Osteoblast (primary cell): Measurements from ENCODE around the gene WWOX. TPM values are rescaled to one million over a fixed set of nuclear protein-coding genes. Genes with fewer than 3 reads are reported as not detected.
A peak's percentile ranks its signal among the peaks of the same experiment; 100 is the strongest.
"Not testable (repeated sequence)": the region's sequence is repeated elsewhere in the genome, so short reads cannot be mapped to it uniquely, and the experiment has no call there.

Experiments used
- DNase-seq: peaks from one replicate; pipeline ENCODE4 v3.0.0; 2011; ENCODE audit warnings: low spot score, mixed read lengths; ENCODE audit not compliant: insufficient read length; ENCODE audit errors: missing footprints
- H2AFZ ChIP-seq: 2 replicates; pipeline ENCODE4 v1.6.0; 2011; ENCODE audit warnings: mild to moderate bottlenecking, low read length
- H3K27ac ChIP-seq: 2 replicates; pipeline ENCODE4 v1.5.1; 2011; ENCODE audit warnings: mild to moderate bottlenecking, low read depth, low read length, moderate library complexity
- H3K27me3 ChIP-seq: 2 replicates; pipeline ENCODE4 v1.6.0; 2012; ENCODE audit warnings: mild to moderate bottlenecking, control low read depth, inconsistent platforms, low read length, moderate library complexity; ENCODE audit not compliant: insufficient read depth
- H3K36me3 ChIP-seq: 2 replicates; pipeline ENCODE4 v1.5.1; 2011; ENCODE audit warnings: mild to moderate bottlenecking, low read length, control low read depth, moderate library complexity; ENCODE audit not compliant: insufficient read depth
- H3K4me1 ChIP-seq: 2 replicates; pipeline ENCODE4 v1.5.1; 2011; ENCODE audit warnings: mild to moderate bottlenecking, low read length, control low read depth, moderate library complexity; ENCODE audit not compliant: insufficient read depth
- H3K4me2 ChIP-seq: 2 replicates; pipeline ENCODE4 v1.6.0; 2011; ENCODE audit warnings: mild to moderate bottlenecking, low read length; ENCODE audit not compliant: insufficient read depth
- H3K4me3 ChIP-seq: fragments of 200-600 bp; sonication (generic); 3 replicates; pipeline ENCODE4 v1.5.1; 2012; ENCODE audit warnings: mild to moderate bottlenecking, low read length, inconsistent platforms; ENCODE audit not compliant: insufficient read depth
- H3K79me2 ChIP-seq: 2 replicates; pipeline ENCODE4 v1.6.0; 2012; ENCODE audit warnings: mild to moderate bottlenecking, low read length, control low read depth, inconsistent platforms; ENCODE audit not compliant: insufficient read depth
- H3K9me3 ChIP-seq: 2 replicates; pipeline ENCODE4 v1.5.1; 2011; ENCODE audit warnings: low read depth, low read length, control low read depth
- H4K20me1 ChIP-seq: 2 replicates; pipeline ENCODE4 v1.6.0; 2012; ENCODE audit warnings: mild to moderate bottlenecking, low read length, control low read depth; ENCODE audit not compliant: insufficient read depth
- total RNA-seq: library from RNA; depleted of rRNA; stranded (reverse); fragments of >200 nt; gene quantifications from 2 replicates; pipeline ENCODE4 v1.2.3, GENCODE V29; 2012
- TF ChIP-seq, protein P1 (sequence below): IDR thresholded peaks from 2 replicates; pipeline ENCODE4 v1.5.1; 2011; ENCODE audit warnings: mild to moderate bottlenecking, low read depth, low read length, moderate library complexity; ENCODE audit errors: extremely low read depth

WWOX gene
- total RNA-seq, 1 donor = 23.9 TPM

DNA sequence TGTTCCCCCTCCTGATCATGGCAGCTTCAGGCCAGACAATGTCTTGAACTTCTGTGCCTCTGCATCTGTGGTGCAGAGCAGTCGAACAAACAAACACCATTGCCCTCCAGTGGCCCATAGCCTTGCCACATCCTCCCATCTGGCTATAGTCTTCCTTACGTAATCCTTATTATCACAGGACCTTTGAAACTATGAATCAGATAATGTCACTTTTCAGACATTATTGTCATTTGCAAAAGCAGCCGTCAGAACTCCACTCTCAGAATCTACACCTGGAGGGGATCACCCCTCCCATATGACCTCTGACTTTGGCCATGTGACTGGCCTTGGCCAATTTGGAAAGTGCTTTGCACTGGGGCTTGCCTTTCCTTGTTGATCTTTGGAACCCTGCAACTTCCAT, 1113.8 kb downstream of the WWOX start:
- H4K20me1 ChIP-seq = no peaks in the 10 kb centered on the region
- H2AFZ ChIP-seq = no peak overlapping the region
- H3K9me3 ChIP-seq = no peaks in the 10 kb centered on the region
- H3K79me2 ChIP-seq = no peaks in the 10 kb centered on the region
- H3K27me3 ChIP-seq = no peaks in the 10 kb centered on the region
- no peak overlapping the region for H3K4me3 ChIP-seq
- no peak overlapping the region for H3K4me2 ChIP-seq
- no peak for DNase-seq
- H3K27ac ChIP-seq = no peak overlapping the region
- TF ChIP-seq, protein P1, sequence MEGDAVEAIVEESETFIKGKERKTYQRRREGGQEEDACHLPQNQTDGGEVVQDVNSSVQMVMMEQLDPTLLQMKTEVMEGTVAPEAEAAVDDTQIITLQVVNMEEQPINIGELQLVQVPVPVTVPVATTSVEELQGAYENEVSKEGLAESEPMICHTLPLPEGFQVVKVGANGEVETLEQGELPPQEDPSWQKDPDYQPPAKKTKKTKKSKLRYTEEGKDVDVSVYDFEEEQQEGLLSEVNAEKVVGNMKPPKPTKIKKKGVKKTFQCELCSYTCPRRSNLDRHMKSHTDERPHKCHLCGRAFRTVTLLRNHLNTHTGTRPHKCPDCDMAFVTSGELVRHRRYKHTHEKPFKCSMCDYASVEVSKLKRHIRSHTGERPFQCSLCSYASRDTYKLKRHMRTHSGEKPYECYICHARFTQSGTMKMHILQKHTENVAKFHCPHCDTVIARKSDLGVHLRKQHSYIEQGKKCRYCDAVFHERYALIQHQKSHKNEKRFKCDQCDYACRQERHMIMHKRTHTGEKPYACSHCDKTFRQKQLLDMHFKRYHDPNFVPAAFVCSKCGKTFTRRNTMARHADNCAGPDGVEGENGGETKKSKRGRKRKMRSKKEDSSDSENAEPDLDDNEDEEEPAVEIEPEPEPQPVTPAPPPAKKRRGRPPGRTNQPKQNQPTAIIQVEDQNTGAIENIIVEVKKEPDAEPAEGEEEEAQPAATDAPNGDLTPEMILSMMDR = no peak
- H3K4me1 ChIP-seq = no peaks in the 10 kb centered on the region
- no peaks in the 10 kb centered on the region for H3K36me3 ChIP-seq

- Histone ChIP-seq H3K9me3 (no peaks in the 10 kb centered on the region), H3K36me3 (no peaks in the 10 kb centered on the region), H4K20me1 (no peaks in the 10 kb centered on the region), H2AFZ (no peak overlapping the region), H3K27me3 (no peaks in the 10 kb centered on the region), H3K4me1 (no peaks in the 10 kb centered on the region), H3K27ac (no peak overlapping the region), H3K4me3 (no peak overlapping the region), H3K79me2 (no peaks in the 10 kb centered on the region), H3K4me2 (no peak overlapping the region)
- TF ChIP-seq, protein P1 = no peak
- DNase-seq = no peak
Observed at GRCh38 chr16:79215289-79215688, 1115.8 kb downstream of the WWOX start.

DNA sequence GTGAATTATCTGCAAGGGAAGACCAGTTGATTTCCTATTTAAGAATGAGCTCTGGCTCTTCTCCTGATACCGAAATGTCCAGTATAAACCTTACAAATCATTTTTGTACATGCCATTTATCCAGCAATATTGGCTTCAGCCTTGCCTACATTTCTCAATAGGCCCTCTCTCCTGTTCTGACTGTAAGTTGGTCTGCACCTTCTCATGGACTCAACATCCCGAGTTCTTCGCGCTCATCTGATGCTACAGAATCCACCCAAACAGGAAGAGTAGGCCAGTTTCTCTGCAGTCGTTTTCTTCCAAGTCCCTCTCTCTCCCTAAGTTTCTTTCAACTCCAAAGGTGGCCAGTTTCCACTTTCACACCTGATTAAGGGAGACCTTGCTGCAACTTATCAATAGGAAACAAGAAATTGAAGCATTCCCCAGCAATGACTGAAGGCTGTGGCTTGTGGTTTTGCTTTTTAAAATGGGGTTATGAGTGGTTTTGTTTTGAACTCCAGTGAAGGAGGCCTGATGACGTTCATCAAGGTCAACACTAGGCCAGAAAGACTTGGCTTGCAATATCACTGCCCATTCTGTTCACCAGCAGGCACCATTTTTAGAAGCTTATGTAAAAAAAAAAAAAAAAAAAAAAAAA, 1118.0 kb downstream of the WWOX start:
- TF ChIP-seq, protein P1 = no peak
- no peak overlapping the region for H3K4me3 ChIP-seq
- DNase-seq = peak; percentile 55

GRCh38 chr16:79218351-79218750, 1118.9 kb downstream of the WWOX start:
- no peaks in the 10 kb centered on the region for H3K9me3 ChIP-seq
- DNase-seq = no peak
- H3K27ac ChIP-seq = no peak overlapping the region
- no peaks in the 10 kb centered on the region for H3K36me3 ChIP-seq
- H3K79me2 ChIP-seq = no peaks in the 10 kb centered on the region
- TF ChIP-seq, protein P1 = no peak
- H3K27me3 ChIP-seq = no peaks in the 10 kb centered on the region
- no peak overlapping the region for H2AFZ ChIP-seq
- no peaks in the 10 kb centered on the region for H3K4me1 ChIP-seq
- H3K4me2 ChIP-seq = no peak overlapping the region
- H3K4me3 ChIP-seq = no peak overlapping the region
- no peaks in the 10 kb centered on the region for H4K20me1 ChIP-seq

More for the DNA sequence above, 1118.0 kb downstream of the WWOX start:
- no peaks in the 10 kb centered on the region for H3K36me3 ChIP-seq
- no peak overlapping the region for H3K4me2 ChIP-seq
- H3K9me3 ChIP-seq = no peaks in the 10 kb centered on the region
- H2AFZ ChIP-seq = no peak overlapping the region
- no peaks in the 10 kb centered on the region for H4K20me1 ChIP-seq
- no peak overlapping the region for H3K27ac ChIP-seq
- H3K4me1 ChIP-seq = no peaks in the 10 kb centered on the region
- no peaks in the 10 kb centered on the region for H3K79me2 ChIP-seq
- no peaks in the 10 kb centered on the region for H3K27me3 ChIP-seq

DNA sequence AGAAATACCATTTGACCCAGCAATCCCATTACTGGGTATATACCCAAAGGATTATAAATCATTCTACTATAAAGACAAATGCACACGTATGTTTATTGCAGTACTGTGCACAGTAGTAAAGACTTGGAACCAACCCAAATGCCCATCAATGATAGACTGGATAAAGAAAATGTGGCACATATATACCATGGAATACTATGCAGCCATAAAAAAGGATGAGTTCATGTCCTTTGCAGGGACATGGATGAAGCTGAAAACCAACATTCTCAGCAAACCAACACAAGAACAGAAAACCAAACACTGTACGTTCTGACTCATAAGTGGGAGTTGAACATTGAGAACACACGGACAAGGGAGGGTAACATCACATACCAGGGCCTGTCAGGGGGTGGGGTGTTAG, 1126.5 kb downstream of the WWOX start:
- H2AFZ ChIP-seq, H3K27ac ChIP-seq, H3K4me1 ChIP-seq, H3K4me3 ChIP-seq, H4K20me1 ChIP-seq, H3K36me3 ChIP-seq, H3K27me3 ChIP-seq, DNase-seq, H3K79me2 ChIP-seq, H3K4me2 ChIP-seq, H3K9me3 ChIP-seq: not testable (repeated sequence)
